B cell (primary cell): ENCODE data around the gene H19. TPM values are rescaled to one million over a fixed set of nuclear protein-coding genes. Genes with fewer than 3 reads are reported as not detected.

ENCODE experiments used
- ATAC-seq: fragments of 200-7000 bp; cut with Tn5 transposase; one replicate; pipeline ENCODE4 v1.10.0; 2021; ENCODE audit warnings: low read depth, mild to moderate bottlenecking, moderate number of reproducible peaks, moderate library complexity
- CTCF ChIA-PET: fragments of 350-600 bp; sonication (Branson Sonifier 250); formaldehyde crosslinking; loops from one replicate; lab custom pipeline; 2021; ENCODE audit warnings: antibody characterized with exemption, inconsistent platforms; lab: Charles Lee
- POLR2A ChIA-PET: fragments of 350-600 bp; sonication (Branson Sonifier 250); formaldehyde crosslinking; loops from one replicate; lab custom pipeline; 2021; ENCODE audit warnings: antibody characterized with exemption; lab: Charles Lee
- DNase-seq: peaks from one replicate; pipeline ENCODE4 v3.0.0; 2013
- H2AFZ ChIP-seq: 2 replicates; pipeline ENCODE4 v1.6.1; 2012; ENCODE audit warnings: mild to moderate bottlenecking, low read depth, low read length; ENCODE audit not compliant: insufficient read depth, poor library complexity, severe bottlenecking
- H3K27ac ChIP-seq, 2 donors: 1 replicate in 1 of 2; 2 replicates in 1 of 2; pipeline ENCODE4 v1.5.1; 2012 to 2013; ENCODE audit warnings: low read length in 2 of 2, mild to moderate bottlenecking in 2 of 2, moderate library complexity in 1 of 2
- H3K27me3 ChIP-seq, 4 experiments: fragments of 200-600 bp in 1 of 4; sonication (generic) in 1 of 4; replicated peaks in 1 of 4; 1 replicate in 2 of 4; 2 replicates in 2 of 4; pipeline versions ENCODE4 v1.6.1 to v1.7.0; 2013 to 2016; ENCODE audit warnings: low read length in 3 of 4, mild to moderate bottlenecking in 2 of 4, mixed read lengths in 1 of 4, moderate library complexity in 1 of 4; ENCODE audit not compliant: insufficient read depth in 4 of 4, control insufficient read depth in 3 of 4; ENCODE audit errors: control extremely low read depth in 1 of 4
- H3K36me3 ChIP-seq, 2 experiments: replicated peaks in 1 of 2; 1 replicate in 1 of 2; 2 replicates in 1 of 2; pipeline versions ENCODE4 v1.6.1 to v1.7.1; 2013; ENCODE audit warnings: low read length in 1 of 2; ENCODE audit not compliant: insufficient read depth in 2 of 2, control insufficient read depth in 1 of 2; ENCODE audit errors: control extremely low read depth in 1 of 2, extremely low read depth in 1 of 2
- H3K4me1 ChIP-seq, 2 donors: fragments of 200-600 bp in 1 of 2; sonication (generic) in 1 of 2; 1 replicate in 1 of 2; 2 replicates in 1 of 2; pipeline versions ENCODE4 v1.5.1 to v1.6.1; 2013 to 2017; ENCODE audit warnings: low read length in 2 of 2; ENCODE audit not compliant: control insufficient read depth in 2 of 2, insufficient read depth in 2 of 2
- H3K4me2 ChIP-seq: replicated peaks from 2 replicates; pipeline ENCODE3; 2012; ENCODE audit warnings: mild to moderate bottlenecking, low read depth, low read length; ENCODE audit not compliant: poor library complexity, severe bottlenecking
- H3K4me3 ChIP-seq, 5 experiments: fragments of 200-600 bp in 1 of 5; sonication (generic) in 1 of 5; 1 replicate in 3 of 5; 2 replicates in 2 of 5; pipeline versions ENCODE4 v1.5.1 to v1.7.0; 2011 to 2016; ENCODE audit warnings: low read length in 4 of 5, mild to moderate bottlenecking in 4 of 5, low read depth in 2 of 5, control low read depth in 1 of 5, moderate library complexity in 1 of 5; ENCODE audit not compliant: insufficient read depth in 1 of 5; ENCODE audit errors: control extremely low read depth in 1 of 5, extremely low read depth in 1 of 5
- H3K79me2 ChIP-seq: fragments of 200-600 bp; sonication (generic); one replicate; pipeline ENCODE4 v1.6.0; 2016; ENCODE audit warnings: low read length; ENCODE audit not compliant: control insufficient read depth, insufficient read depth
- H3K9ac ChIP-seq: fragments of 200-600 bp; sonication (generic); 2 replicates; pipeline ENCODE4 v1.6.1; 2017; ENCODE audit warnings: mild to moderate bottlenecking, low read length, moderate library complexity
- H3K9me3 ChIP-seq, 3 donors: one replicate each; pipeline versions ENCODE4 v1.6.1 to v1.7.1; 2013; ENCODE audit warnings: low read length in 2 of 3; ENCODE audit not compliant: control insufficient read depth in 2 of 3, insufficient read depth in 1 of 3; ENCODE audit errors: control extremely low read depth in 1 of 3
- H4K20me1 ChIP-seq: 2 replicates; pipeline ENCODE4 v1.6.0; 2012; ENCODE audit warnings: mild to moderate bottlenecking, low read length; ENCODE audit not compliant: insufficient read depth, control insufficient read depth, poor library complexity, severe bottlenecking
- H3K27ac Mint-ChIP-seq: one replicate; pipeline ENCODE4 v1.8.0; 2021; ENCODE audit warnings: mixed read lengths
- H3K27me3 Mint-ChIP-seq: one replicate; pipeline ENCODE4 v1.8.0; 2021; ENCODE audit warnings: mixed read lengths
- H3K4me1 Mint-ChIP-seq: one replicate; pipeline ENCODE4 v1.8.0; 2021; ENCODE audit warnings: mixed read lengths
- H3K4me3 Mint-ChIP-seq: one replicate; pipeline ENCODE4 v1.8.0; 2021; ENCODE audit warnings: mixed read lengths
- H3K9me3 Mint-ChIP-seq: one replicate; pipeline ENCODE4 v1.8.0; 2022; ENCODE audit warnings: mixed read lengths; ENCODE audit not compliant: insufficient read depth
- CTCF ChIP-seq: fragments of 200-600 bp; IDR thresholded peaks from one replicate; pipeline ENCODE4 v1.8.0; 2022; ENCODE audit warnings: antibody characterized with exemption, mild to moderate bottlenecking
- EZH2 ChIP-seq: IDR thresholded peaks from 2 replicates; pipeline ENCODE4 v1.6.1; 2012; ENCODE audit warnings: borderline replicate concordance, low read depth, mild to moderate bottlenecking, moderate library complexity, low read length; ENCODE audit not compliant: insufficient read depth, poor library complexity, severe bottlenecking
- WGBS: methylation state at CpG from one replicate; pipeline ENCODE4 v1.1.5; 2013; ENCODE audit warnings: missing lambda C conversion rate; ENCODE audit not compliant: insufficient coverage; 5-methylcytosine and 5-hydroxymethylcytosine counted together
- intact Hi-C: fragments of 100-400 bp; cut with micrococcal nuclease; formaldehyde crosslinking; loops from one replicate; pipeline ENCODE4 v1.10.0; 2022
- polyA plus RNA-seq: library from polyadenylated mRNA; depleted of rRNA; stranded (reverse); fragments of >200 nt; gene quantifications from 2 replicates; pipeline ENCODE4 v1.2.3, GENCODE V29; 2012
- total RNA-seq, 2 donors: library from RNA; stranded (reverse); fragments of 120-200 nt in 1 of 2; gene quantifications; 1 replicate in 1 of 2; 2 replicates in 1 of 2; pipeline versions ENCODE4 v1.2.3 to v1.2.4, GENCODE V29; 2013 to 2022

Gene H19
- total and polyA plus RNA-seq, 2 donors (not counting 1 experiment from before 2014, with no cell fraction given), result not detected

DNA sequence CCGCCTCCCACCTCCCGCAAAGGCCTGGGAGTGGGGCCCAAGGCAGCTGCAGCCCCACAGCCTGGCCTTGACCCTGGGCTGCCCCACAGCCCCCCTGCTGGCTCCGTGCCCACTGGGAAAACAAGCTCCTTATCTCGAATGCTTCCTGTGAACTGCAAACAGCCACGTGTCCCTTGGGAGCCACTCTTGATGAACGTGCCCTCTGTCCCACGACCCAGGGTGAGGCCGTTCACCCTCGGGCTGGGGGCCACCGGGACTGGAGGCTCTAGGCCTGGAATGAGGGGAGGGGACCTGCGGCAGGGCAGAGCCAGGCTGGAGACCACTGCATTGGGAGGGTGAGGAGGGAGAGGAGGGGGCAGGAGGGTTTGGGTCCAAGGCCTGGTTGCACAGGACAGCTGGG lies 9.5 kb downstream of the H19 start:
- Histone ChIP-seq H2AFZ (no peak overlapping the region), H3K27me3 (no peaks in the 10 kb centered on the region), H4K20me1 (no peaks in the 10 kb centered on the region), H3K9ac (no peak overlapping the region), H3K4me2 (no peak overlapping the region), H3K36me3 (no peaks in the 10 kb centered on the region), H3K27ac (no peak overlapping the region), H3K4me3 (no peak overlapping the region), H3K9me3 (no peaks in the 10 kb centered on the region), H3K4me1 (no peaks in the 10 kb centered on the region), H3K79me2 (no peaks in the 10 kb centered on the region)
- Mint-ChIP-seq H3K4me1 (no peaks in the 10 kb centered on the region), H3K9me3 (no peaks in the 10 kb centered on the region), H3K27me3 (no peaks in the 10 kb centered on the region), H3K27ac (no peak overlapping the region), H3K4me3 (no peak overlapping the region)
- TF ChIP-seq CTCF (no peak), EZH2 (no peak)
- no CpG with 5 or more reads among the region's 11 CpGs for WGBS
- ATAC-seq, result no peak
- ChIA-PET POLR2A (no interaction called here), CTCF (no interaction called here)
- DNase-seq, result no peak
- intact Hi-C loops, result no loop called here

GRCh38 chr11:1987024-1987423 lies 10.6 kb downstream of the H19 start:
- Mint-ChIP-seq H3K27me3 (no peaks in the 10 kb centered on the region), H3K4me3 (no peak overlapping the region), H3K4me1 (no peaks in the 10 kb centered on the region), H3K27ac (no peak overlapping the region), H3K9me3 (no peaks in the 10 kb centered on the region)
- H3K9ac ChIP-seq, result no peak overlapping the region
- H3K4me1 ChIP-seq, result no peaks in the 10 kb centered on the region
- H3K27me3 ChIP-seq, result no peaks in the 10 kb centered on the region
- DNase-seq, result no peak
- no peaks in the 10 kb centered on the region for H3K79me2 ChIP-seq
- intact Hi-C loops, result no loop called here
- H3K36me3 ChIP-seq, result no peaks in the 10 kb centered on the region
- no peak overlapping the region for H3K27ac ChIP-seq
- H2AFZ ChIP-seq, result no peak overlapping the region
- no peak overlapping the region for H3K4me3 ChIP-seq
- no CpG with 5 or more reads among the region's 6 CpGs for WGBS
- ChIA-PET CTCF (no interaction called here), POLR2A (no interaction called here)
- no peaks in the 10 kb centered on the region for H4K20me1 ChIP-seq
- no peak overlapping the region for H3K4me2 ChIP-seq
- TF ChIP-seq EZH2 (no peak), CTCF (no peak)
- no peaks in the 10 kb centered on the region for H3K9me3 ChIP-seq
- no peak for ATAC-seq
